Heart right ventricle (tissue), 16 donors: ENCODE results near the gene FIBCD1. TPM values are rescaled to one million over a fixed set of nuclear protein-coding genes. Genes with fewer than 3 reads are reported as not detected.

Source experiments
- ATAC-seq, 8 donors: fragments of 200-7000 bp; cut with Tn5 transposase; one replicate each; pipeline ENCODE4 v1.9.1; 2020; ENCODE audit warnings: mild to moderate bottlenecking in 8 of 8, moderate library complexity in 8 of 8, moderate number of reproducible peaks in 1 of 8
- DNase-seq, 2 donors: peaks; one replicate each; pipeline ENCODE4 v3.0.0-alpha.2; 2020
- H3K27ac ChIP-seq, 10 donors: fragments of 200-600 bp; sonication (generic) in 2 of 10; one replicate each; pipeline versions ENCODE4 v1.5.0 to v1.8.0; 2020 to 2022; ENCODE audit warnings: mild to moderate bottlenecking in 3 of 10
- H3K27me3 ChIP-seq, 7 donors: fragments of 200-600 bp; one replicate each; pipeline ENCODE4 v1.8.0; 2021 to 2022; ENCODE audit warnings: mild to moderate bottlenecking in 2 of 7
- H3K36me3 ChIP-seq, 9 donors: fragments of 200-600 bp; sonication (generic) in 1 of 9; one replicate each; pipeline versions ENCODE4 v1.5.0 to v1.8.0; 2020 to 2022; ENCODE audit warnings: mild to moderate bottlenecking in 2 of 9
- H3K4me1 ChIP-seq, 9 donors: fragments of 200-600 bp; sonication (generic) in 1 of 9; one replicate each; pipeline versions ENCODE4 v1.5.0 to v1.8.0; 2020 to 2022; ENCODE audit warnings: mild to moderate bottlenecking in 4 of 9
- H3K4me3 ChIP-seq, 10 donors: fragments of 200-600 bp; sonication (generic) in 2 of 10; one replicate each; pipeline versions ENCODE4 v1.5.0 to v1.8.0; 2020 to 2022; ENCODE audit warnings: mild to moderate bottlenecking in 7 of 10, moderate library complexity in 2 of 10
- H3K9me3 ChIP-seq, 11 donors: fragments of 200-600 bp in 10 of 11; sonication (generic) in 2 of 11; one replicate each; pipeline versions ENCODE4 v1.5.0 to v1.8.0; 2013 to 2022; ENCODE audit warnings: mild to moderate bottlenecking in 2 of 11, control low read depth in 1 of 11, moderate library complexity in 1 of 11
- WGBS, 2 donors: extraction: QIAGEN DNeasy Blood & Tissue Kit; methylation state at CpG; one replicate each; pipeline ENCODE4 v1.1.7; 2013; ENCODE audit warnings: inconsistent platforms in 1 of 2; 5-methylcytosine and 5-hydroxymethylcytosine counted together
- intact Hi-C, 10 donors: fragments of 100-400 bp; cut with DNase I; formaldehyde crosslinking; loops; one replicate each; pipeline versions ENCODE4 v1.11.1 to v1.14.2; 2022
- polyA plus RNA-seq, 2 donors: library from polyadenylated mRNA; stranded (reverse); fragments of 200-250 nt; gene quantifications; one replicate each; pipeline ENCODE4 v1.2.3, GENCODE V29; 2013
- total RNA-seq, 10 donors: library from RNA; stranded (reverse); fragmentation: NEBNext Ultra II Directional in 3 of 10; extraction: Animal tissue kit (Norgen Biotek cat#: 25700) in 3 of 10; gene quantifications; one replicate each; pipeline versions ENCODE4 v1.2.1 to v1.2.4, GENCODE V29; 2021 to 2023
- TF ChIP-seq, protein P1 (sequence below), 9 donors: fragments of 200-600 bp; sonication (generic) in 2 of 9; IDR thresholded peaks; one replicate each; pipeline versions ENCODE4 v1.5.0 to v1.8.0; 2021 to 2022; ENCODE audit warnings: antibody characterized with exemption in 9 of 9, mild to moderate bottlenecking in 5 of 9, moderate library complexity in 1 of 9
- donor health status: Arrhythmogenic right ventricular cardiomyopathy.
- donor health status: ischemic (EF 13 %, LVEDD 7.1; RV severe dilation, severe dysfunction).
- donor health status: healthy with polysubstance abuse.
- donor health status: DM: no; HTN: yes; CAD: no.
- donor health status: DM: no; HTN: no; CAD: no.
- donor health status: ischemic (EF 25% LVEDD 6.9; RV normal size, moderate dysfunction).
- donor health status: ischemic (EF 25% LVEDD 5.7; RV mildly dilated, moderate dysfunction).
- donor health status: healthy.
- donor health status: DM: yes; HTN: yes; CAD: no.
- donor health status: Ischemic cardiomyopathy.
- donor health status: ischemic (EF 35%, LVEDD 5.7; RV mildly dilated, moderate dysfunction).
- donor health status: nonischemic (EF 11% LVEDD 7.7; RV severe dilation, severe dysfunction).
- donor health status: DM: yes; HTN: yes; CAD: no.
- donor health status: PGD.
- donor health status: ischemic (EF 29% LVEDD 5.4; RV normal size, mild dysfunction).
- donor health status: nonischemic (EF 23%, LVEDD 6.1; RV moderate dilation, normal function).

FIBCD1 gene
- total and polyA plus RNA-seq, 12 donors = 0.16 to 5.8 (median 1.2) TPM

- no peaks in the 10 kb centered on the region for H3K9me3 ChIP-seq
- ATAC-seq (no peak), DNase-seq (no peak)
- H3K4me1 ChIP-seq = peaks cover 12 to 57% (median 25%) of the 10 kb centered on the region in 9 donors
- H3K4me3 ChIP-seq = no peak overlapping the region
- WGBS, 2 donors = 55 to 63% methylated on average over 16 of the region's 16 CpGs
- intact Hi-C loops = loop anchor here in 5 of 10 donors (5.0 to 10.0 kb wide), 3 partner anchors 63 to 233 kb away; no protein-coding TSS in a partner anchor
- TF ChIP-seq, protein P1, sequence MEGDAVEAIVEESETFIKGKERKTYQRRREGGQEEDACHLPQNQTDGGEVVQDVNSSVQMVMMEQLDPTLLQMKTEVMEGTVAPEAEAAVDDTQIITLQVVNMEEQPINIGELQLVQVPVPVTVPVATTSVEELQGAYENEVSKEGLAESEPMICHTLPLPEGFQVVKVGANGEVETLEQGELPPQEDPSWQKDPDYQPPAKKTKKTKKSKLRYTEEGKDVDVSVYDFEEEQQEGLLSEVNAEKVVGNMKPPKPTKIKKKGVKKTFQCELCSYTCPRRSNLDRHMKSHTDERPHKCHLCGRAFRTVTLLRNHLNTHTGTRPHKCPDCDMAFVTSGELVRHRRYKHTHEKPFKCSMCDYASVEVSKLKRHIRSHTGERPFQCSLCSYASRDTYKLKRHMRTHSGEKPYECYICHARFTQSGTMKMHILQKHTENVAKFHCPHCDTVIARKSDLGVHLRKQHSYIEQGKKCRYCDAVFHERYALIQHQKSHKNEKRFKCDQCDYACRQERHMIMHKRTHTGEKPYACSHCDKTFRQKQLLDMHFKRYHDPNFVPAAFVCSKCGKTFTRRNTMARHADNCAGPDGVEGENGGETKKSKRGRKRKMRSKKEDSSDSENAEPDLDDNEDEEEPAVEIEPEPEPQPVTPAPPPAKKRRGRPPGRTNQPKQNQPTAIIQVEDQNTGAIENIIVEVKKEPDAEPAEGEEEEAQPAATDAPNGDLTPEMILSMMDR (IDR thresholded peaks at IDR 0.05) = no peak
- peaks cover 32 to 83% (median 75%) of the 10 kb centered on the region in 7 donors for H3K27me3 ChIP-seq
- no peaks in the 10 kb centered on the region for H3K36me3 ChIP-seq
- H3K27ac ChIP-seq = no peak overlapping the region
Measured at GRCh38 chr9:130934702-130935647, 4.1 kb downstream of the FIBCD1 start.

DNA sequence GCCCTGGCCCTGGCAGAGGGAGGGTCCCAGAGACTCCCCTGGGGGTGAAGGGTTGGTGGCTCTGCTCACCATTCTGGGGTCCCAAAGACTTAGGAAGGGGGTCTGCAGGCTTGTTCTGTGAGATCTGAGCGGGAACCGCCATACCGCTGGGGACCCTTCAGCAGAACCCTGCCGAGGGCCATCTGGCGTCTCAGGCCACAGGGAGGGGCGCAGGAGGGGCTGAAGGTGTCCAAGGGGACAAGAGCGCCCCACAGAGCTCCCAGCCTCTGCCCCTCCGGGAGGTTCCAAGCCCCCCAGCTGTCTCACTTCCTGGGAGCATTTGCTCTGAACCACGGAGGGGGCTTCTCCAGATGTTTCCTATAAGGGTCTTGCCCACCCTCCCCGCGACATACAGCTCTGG is 4.8 kb downstream of the FIBCD1 start:
- no peak for DNase-seq
- peaks cover 25 to 84% (median 69%) of the 10 kb centered on the region in 7 donors for H3K27me3 ChIP-seq
- peaks cover 9 to 49% (median 20%) of the 10 kb centered on the region in 9 donors for H3K4me1 ChIP-seq

GRCh38 chr9:130933114-130934046 is 5.7 kb downstream of the FIBCD1 start:
- H3K36me3 ChIP-seq = no peaks in the 10 kb centered on the region
- H3K27ac ChIP-seq = peak overlapping the region; percentile 43 to 83 (median 76)
- WGBS, 2 donors = 17 to 19% methylated on average over 26 of the region's 26 CpGs
- peak overlapping the region in 3 of 10 donors; percentile 12 to 19 (median 15) for H3K4me3 ChIP-seq
- H3K4me1 ChIP-seq = peaks cover 4 to 50% (median 15%) of the 10 kb centered on the region in 9 donors
- DNase-seq = no peak
- intact Hi-C loops = loop anchor here in 7 of 10 donors (2.0 to 10.0 kb wide), 4 partner anchors 61 to 169 kb away; no protein-coding TSS in a partner anchor
- ATAC-seq = peak in 7 of 8 donors; percentile 10 to 51 (median 40)
- H3K27me3 ChIP-seq = peaks cover 20 to 77% (median 60%) of the 10 kb centered on the region in 7 donors
- TF ChIP-seq, protein P1 (IDR thresholded peaks at IDR 0.05) = no peak
- H3K9me3 ChIP-seq = no peaks in the 10 kb centered on the region

More for the DNA sequence above, 4.8 kb downstream of the FIBCD1 start:
- 73 to 85% methylated on average over 11 of the region's 11 CpGs for WGBS, 2 donors
- H3K36me3 ChIP-seq = no peaks in the 10 kb centered on the region
- H3K4me3 ChIP-seq = no peak overlapping the region
- ATAC-seq = no peak
- TF ChIP-seq, protein P1 (IDR thresholded peaks at IDR 0.05) = no peak
- no peaks in the 10 kb centered on the region for H3K9me3 ChIP-seq
- H3K27ac ChIP-seq = no peak overlapping the region
- intact Hi-C loops = loop anchor here in 3 of 10 donors (5.0 to 10.0 kb wide), 2 partner anchors 62 to 169 kb away; no protein-coding TSS in a partner anchor
